ENCODE data around the gene PCDH9. TPM values are rescaled to one million over a fixed set of nuclear protein-coding genes. Genes with fewer than 3 reads are reported as not detected.
A peak's percentile ranks its signal among the peaks of the same experiment; 100 is the strongest.

PCDH9 gene
- polyA plus RNA-seq, 1 donor = 1.8 TPM

DNA sequence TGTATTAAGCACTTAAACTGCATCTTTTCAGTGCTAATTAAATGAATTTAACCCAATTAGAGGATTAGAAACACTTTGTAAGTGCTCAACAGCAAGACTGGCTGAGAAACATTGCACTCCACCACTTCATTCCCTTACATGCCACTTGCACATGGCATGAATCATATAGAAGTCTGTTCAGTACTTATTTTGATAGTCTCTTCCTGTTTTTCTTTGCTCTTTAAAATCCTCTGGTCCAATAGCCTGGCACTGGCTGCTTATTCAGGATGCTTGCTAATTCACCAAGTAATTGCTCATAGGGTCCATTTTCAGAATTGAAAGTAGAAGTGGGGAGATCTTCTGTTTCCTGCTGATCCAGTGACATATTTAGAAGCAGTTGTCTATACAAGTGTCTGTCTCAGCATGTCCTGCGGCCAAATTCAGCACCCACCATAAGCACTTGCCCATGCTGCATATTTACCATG lies 900.1 kb downstream of the PCDH9 start:
- no peaks in the 10 kb centered on the region for H3K9me3 ChIP-seq (ENCODE audit: control insufficient read depth, low read depth, low read length)
- H3K4me3 ChIP-seq (ENCODE audit: low read length) = no peak overlapping the region
- no peaks in the 10 kb centered on the region for H3K36me3 ChIP-seq (ENCODE audit: control insufficient read depth, insufficient read depth, low read length)
- no peaks in the 10 kb centered on the region for H3K4me1 ChIP-seq (ENCODE audit: control insufficient read depth, insufficient read depth, low read length)
- WGBS (ENCODE audit: insufficient coverage, low lambda C conversion rate) = no CpG with 5 or more reads among the region's 1 CpG
- DNase-seq = no peak
- H3K27me3 ChIP-seq (ENCODE audit: control insufficient read depth, insufficient read depth, low read length) = no peaks in the 10 kb centered on the region
- no peak overlapping the region for H3K27ac ChIP-seq (ENCODE audit: low read length)

DNA sequence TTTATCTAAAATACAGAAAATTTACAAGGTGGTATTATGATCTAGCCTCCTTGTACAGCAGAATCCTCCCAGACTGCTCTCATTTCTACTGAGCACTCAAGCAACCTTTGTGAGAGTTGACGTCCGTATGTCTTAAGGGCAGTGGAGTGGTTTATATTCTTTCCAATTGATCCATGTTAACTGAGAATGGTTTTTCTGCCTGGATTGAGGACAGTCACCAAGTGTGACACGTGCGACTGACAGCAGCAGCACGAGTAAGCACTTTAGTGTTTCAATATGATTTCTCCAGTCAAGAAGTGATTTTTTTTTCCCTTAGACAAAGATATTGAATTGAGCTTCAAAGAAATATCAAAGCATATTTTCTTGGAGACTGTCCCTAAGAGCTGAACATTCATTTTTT lies 901.7 kb downstream of the PCDH9 start:
- no peaks in the 10 kb centered on the region for H3K4me1 ChIP-seq (ENCODE audit: control insufficient read depth, insufficient read depth, low read length)
- H3K27me3 ChIP-seq (ENCODE audit: control insufficient read depth, insufficient read depth, low read length) = no peaks in the 10 kb centered on the region
- H3K36me3 ChIP-seq (ENCODE audit: control insufficient read depth, insufficient read depth, low read length) = no peaks in the 10 kb centered on the region
- H3K4me3 ChIP-seq (ENCODE audit: low read length) = no peak overlapping the region
- WGBS (ENCODE audit: insufficient coverage, low lambda C conversion rate) = 80% methylated on average over 1 of the region's 5 CpGs
- no peaks in the 10 kb centered on the region for H3K9me3 ChIP-seq (ENCODE audit: control insufficient read depth, low read depth, low read length)
- DNase-seq = no peak
- H3K27ac ChIP-seq (ENCODE audit: low read length) = no peak overlapping the region

DNA sequence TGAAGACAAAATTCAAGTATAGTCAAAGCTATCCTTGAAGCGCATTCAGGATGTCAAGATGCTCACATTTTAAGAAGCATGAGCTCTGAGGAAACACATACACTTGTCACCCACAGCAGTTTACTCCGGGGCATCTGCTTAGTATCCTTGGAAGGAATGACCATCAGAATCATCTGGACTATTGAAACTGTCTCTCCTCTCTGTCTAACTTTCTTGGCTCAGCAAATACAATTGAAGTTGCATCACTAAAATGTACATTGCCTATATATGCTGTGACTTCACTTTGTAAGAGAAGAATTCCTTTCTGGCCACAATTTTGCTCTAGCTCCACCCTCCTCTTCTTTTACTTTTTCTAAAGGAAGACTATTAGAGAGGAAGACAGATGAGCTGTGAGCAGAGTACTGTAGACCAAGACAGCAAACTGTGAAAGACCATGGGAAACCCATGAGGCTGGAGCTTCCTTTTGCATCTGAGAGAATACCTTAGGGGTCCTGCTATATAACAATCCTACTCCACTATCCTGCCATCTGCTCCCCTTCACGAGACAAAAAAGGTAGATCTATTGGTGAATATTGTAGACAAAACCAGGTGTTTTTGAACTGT lies 906.3 kb downstream of the PCDH9 start:
- H3K36me3 ChIP-seq (ENCODE audit: control insufficient read depth, insufficient read depth, low read length) = no peaks in the 10 kb centered on the region
- WGBS (ENCODE audit: insufficient coverage, low lambda C conversion rate) = no CpG with 5 or more reads among the region's 3 CpGs
- H3K4me3 ChIP-seq (ENCODE audit: low read length) = no peak overlapping the region
- H3K9me3 ChIP-seq (ENCODE audit: control insufficient read depth, low read depth, low read length) = no peaks in the 10 kb centered on the region
- DNase-seq = no peak
- no peak overlapping the region for H3K27ac ChIP-seq (ENCODE audit: low read length)
- no peaks in the 10 kb centered on the region for H3K4me1 ChIP-seq (ENCODE audit: control insufficient read depth, insufficient read depth, low read length)
- no peaks in the 10 kb centered on the region for H3K27me3 ChIP-seq (ENCODE audit: control insufficient read depth, insufficient read depth, low read length)

DNA sequence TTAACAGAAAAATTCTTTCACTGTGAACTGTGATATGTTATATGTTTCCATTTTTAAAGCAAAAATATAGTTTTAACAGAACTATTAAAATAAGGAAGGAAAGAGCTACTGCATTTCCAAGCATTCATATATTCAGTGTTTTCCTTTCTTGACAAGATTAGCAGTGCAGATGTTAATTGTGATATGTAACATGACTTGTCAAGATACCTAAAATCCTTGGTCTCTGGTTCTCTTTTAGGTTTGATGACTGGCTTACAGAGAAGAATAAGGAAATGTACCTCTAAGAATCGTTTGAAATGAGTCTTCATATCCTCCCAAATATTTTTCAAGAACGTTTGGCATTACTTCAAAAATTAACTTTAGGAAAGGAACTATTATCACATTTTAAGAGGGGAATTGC lies 907.2 kb downstream of the PCDH9 start:
- Histone ChIP-seq H3K4me1 (ENCODE audit: control insufficient read depth, insufficient read depth, low read length) (no peaks in the 10 kb centered on the region), H3K27me3 (ENCODE audit: control insufficient read depth, insufficient read depth, low read length) (no peaks in the 10 kb centered on the region), H3K9me3 (ENCODE audit: control insufficient read depth, low read depth, low read length) (no peaks in the 10 kb centered on the region), H3K27ac (ENCODE audit: low read length) (no peak overlapping the region), H3K4me3 (ENCODE audit: low read length) (no peak overlapping the region), H3K36me3 (ENCODE audit: control insufficient read depth, insufficient read depth, low read length) (no peaks in the 10 kb centered on the region)
- no peak for DNase-seq
- WGBS (ENCODE audit: insufficient coverage, low lambda C conversion rate) = 20% methylated on average over 1 of the region's 2 CpGs

DNA sequence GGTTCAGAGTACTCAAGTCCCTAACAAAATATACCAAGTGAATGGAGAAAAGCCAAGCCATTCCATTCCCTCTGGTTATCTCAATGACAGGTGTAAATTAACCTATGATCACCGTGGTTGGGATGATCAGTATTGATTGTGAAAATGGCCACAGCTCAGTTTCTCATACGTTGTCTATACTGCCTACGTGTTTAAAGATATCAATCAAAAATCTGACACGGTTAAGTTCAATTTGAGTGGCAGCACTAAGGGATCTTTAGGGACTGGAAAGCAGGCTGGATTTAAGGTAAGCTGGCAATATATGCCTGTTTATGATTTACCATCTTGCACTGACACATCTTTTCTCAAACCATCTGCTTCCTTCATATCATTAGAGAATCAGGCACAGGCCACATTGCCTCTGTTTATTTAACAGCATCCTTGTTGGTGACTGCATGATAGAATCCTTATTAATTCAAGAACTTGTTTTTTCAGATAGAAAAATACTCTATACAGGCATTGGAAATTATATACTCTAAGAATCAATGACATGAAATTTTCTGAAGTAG lies 907.9 kb downstream of the PCDH9 start:
- 64% methylated on average over 3 of the region's 4 CpGs for WGBS (ENCODE audit: insufficient coverage, low lambda C conversion rate)
- no peak overlapping the region for H3K27ac ChIP-seq (ENCODE audit: low read length)
- no peaks in the 10 kb centered on the region for H3K4me1 ChIP-seq (ENCODE audit: control insufficient read depth, insufficient read depth, low read length)
- no peaks in the 10 kb centered on the region for H3K9me3 ChIP-seq (ENCODE audit: control insufficient read depth, low read depth, low read length)
- H3K4me3 ChIP-seq (ENCODE audit: low read length) = no peak overlapping the region
- no peak for DNase-seq
- H3K36me3 ChIP-seq (ENCODE audit: control insufficient read depth, insufficient read depth, low read length) = no peaks in the 10 kb centered on the region
- no peaks in the 10 kb centered on the region for H3K27me3 ChIP-seq (ENCODE audit: control insufficient read depth, insufficient read depth, low read length)

DNA sequence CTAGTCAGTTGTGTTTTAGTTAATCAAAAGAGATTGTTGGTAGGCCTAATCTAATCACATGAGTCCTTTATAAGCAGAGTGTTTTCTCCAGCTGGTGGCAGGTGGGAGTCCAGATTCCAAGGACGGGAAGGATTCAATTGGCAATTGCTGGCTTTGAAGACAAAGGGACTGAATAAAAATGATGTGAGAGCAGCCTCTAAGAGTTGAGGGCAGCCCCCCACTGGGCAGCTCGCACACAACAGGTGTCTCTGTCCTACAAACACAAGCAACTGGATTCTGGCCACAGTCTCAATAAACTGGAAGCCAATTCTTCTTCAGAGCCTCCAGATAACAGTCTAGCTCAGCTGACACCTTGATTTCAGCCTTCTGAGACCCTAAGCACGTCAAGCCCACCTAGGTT lies 915.2 kb downstream of the PCDH9 start:
- no peak for DNase-seq
- no peaks in the 10 kb centered on the region for H3K4me1 ChIP-seq (ENCODE audit: control insufficient read depth, insufficient read depth, low read length)
- H3K27me3 ChIP-seq (ENCODE audit: control insufficient read depth, insufficient read depth, low read length) = no peaks in the 10 kb centered on the region
- no peak overlapping the region for H3K27ac ChIP-seq (ENCODE audit: low read length)
- no peaks in the 10 kb centered on the region for H3K9me3 ChIP-seq (ENCODE audit: control insufficient read depth, low read depth, low read length)
- no peak overlapping the region for H3K4me3 ChIP-seq (ENCODE audit: low read length)
- no peaks in the 10 kb centered on the region for H3K36me3 ChIP-seq (ENCODE audit: control insufficient read depth, insufficient read depth, low read length)
- WGBS (ENCODE audit: insufficient coverage, low lambda C conversion rate) = no CpG with 5 or more reads among the region's 3 CpGs

DNA sequence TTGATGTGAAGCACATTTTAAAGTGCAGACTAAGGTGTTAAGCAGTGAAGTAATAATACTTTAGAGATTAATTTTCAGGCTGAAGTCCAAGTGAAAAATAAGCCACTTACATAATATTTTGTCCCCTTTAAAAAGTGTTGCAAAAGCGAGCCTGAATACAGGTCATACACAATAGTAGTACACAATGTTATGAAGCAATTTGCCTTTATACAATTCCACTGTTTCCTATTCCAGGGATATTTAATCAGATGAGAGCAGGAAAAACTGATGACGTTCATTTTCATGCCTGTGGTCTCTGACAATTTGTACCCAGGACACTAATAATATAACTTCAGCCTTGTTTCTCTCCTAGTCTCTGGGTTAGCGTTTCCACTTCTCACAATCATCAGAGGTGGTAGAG lies 916.7 kb downstream of the PCDH9 start:
- no peaks in the 10 kb centered on the region for H3K4me1 ChIP-seq (ENCODE audit: control insufficient read depth, insufficient read depth, low read length)
- H3K27ac ChIP-seq (ENCODE audit: low read length) = no peak overlapping the region
- H3K4me3 ChIP-seq (ENCODE audit: low read length) = no peak overlapping the region
- no peak for DNase-seq
- H3K36me3 ChIP-seq (ENCODE audit: control insufficient read depth, insufficient read depth, low read length) = no peaks in the 10 kb centered on the region
- 80% methylated on average over 1 of the region's 3 CpGs for WGBS (ENCODE audit: insufficient coverage, low lambda C conversion rate)
- H3K27me3 ChIP-seq (ENCODE audit: control insufficient read depth, insufficient read depth, low read length) = no peaks in the 10 kb centered on the region
- H3K9me3 ChIP-seq (ENCODE audit: control insufficient read depth, low read depth, low read length) = no peaks in the 10 kb centered on the region

DNA sequence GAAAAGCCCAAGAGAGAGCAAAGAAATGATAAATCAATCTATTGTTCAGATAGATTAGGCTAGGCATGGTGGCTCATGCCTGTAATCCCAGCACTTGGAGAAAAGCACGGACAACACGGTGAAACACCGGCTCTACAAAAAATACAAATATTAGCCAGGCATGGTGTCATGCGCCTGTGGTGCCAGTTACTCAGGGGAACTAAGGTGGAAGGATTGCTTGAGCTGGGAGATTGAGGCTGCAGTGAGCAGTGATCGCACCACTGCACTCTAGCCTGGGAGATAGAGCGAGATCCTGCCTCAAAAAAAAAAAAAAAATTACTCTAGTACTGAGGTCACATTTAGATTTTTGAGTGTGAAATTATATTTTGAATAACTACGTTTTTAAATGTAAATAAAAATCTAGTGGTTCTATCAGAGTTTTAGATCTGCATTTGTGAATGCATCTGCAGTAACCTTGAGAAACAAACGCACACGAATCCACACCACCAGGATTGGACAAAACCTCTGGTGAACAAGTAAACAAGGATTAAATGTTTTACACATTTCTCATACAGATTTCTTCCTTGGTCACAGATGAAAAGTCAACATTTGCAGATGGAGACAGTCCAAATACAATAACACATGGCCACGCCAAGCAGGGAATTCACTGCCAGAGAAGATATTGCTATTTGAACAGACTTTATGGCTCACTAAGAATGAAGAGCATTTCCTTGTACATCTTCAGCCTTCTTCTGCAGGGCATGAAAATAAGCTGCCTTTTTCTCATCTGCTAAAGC lies 917.6 kb downstream of the PCDH9 start:
- DNase-seq = peak in 1 of 2 donors; percentile 11
- no peak overlapping the region for H3K27ac ChIP-seq (ENCODE audit: low read length)
- no peaks in the 10 kb centered on the region for H3K9me3 ChIP-seq (ENCODE audit: control insufficient read depth, low read depth, low read length)
- H3K27me3 ChIP-seq (ENCODE audit: control insufficient read depth, insufficient read depth, low read length) = no peaks in the 10 kb centered on the region
- 66% methylated on average over 6 of the region's 10 CpGs for WGBS (ENCODE audit: insufficient coverage, low lambda C conversion rate)
- no peak overlapping the region for H3K4me3 ChIP-seq (ENCODE audit: low read length)
- H3K36me3 ChIP-seq (ENCODE audit: control insufficient read depth, insufficient read depth, low read length) = no peaks in the 10 kb centered on the region
- no peaks in the 10 kb centered on the region for H3K4me1 ChIP-seq (ENCODE audit: control insufficient read depth, insufficient read depth, low read length)

DNA sequence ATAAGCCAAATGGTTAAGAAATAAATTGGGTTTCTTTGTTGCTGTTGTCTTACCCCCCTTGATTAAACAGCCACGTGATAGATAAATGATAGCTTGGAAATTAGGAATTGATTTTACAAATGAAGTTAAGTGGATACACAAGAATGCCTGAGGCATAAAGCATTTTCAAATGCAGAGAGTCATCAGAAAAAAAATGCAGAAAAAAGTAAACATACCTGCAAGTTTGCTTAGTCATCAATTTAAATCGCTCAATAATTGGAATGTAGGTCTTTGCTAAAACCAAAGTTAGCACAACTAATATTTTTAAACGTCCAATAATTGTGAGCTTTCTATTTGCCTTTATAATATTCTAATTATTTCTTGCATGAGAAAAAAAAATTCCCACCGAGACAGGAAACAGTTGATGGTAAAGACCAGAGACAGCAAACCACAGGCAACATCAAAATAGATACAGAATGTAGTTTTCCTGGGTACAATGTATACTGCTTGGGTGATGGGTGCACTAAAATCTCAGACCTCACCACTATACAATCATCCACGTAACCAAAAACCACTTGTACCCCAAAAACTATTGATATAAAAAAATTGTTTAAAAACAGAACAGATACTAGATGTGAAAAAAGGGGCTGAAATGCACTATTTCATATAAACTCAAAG lies 924.0 kb downstream of the PCDH9 start:
- whole genome bisulfite sequencing (ENCODE audit: insufficient coverage, low lambda C conversion rate) = 79% methylated on average over 5 of the region's 5 CpGs

DNA sequence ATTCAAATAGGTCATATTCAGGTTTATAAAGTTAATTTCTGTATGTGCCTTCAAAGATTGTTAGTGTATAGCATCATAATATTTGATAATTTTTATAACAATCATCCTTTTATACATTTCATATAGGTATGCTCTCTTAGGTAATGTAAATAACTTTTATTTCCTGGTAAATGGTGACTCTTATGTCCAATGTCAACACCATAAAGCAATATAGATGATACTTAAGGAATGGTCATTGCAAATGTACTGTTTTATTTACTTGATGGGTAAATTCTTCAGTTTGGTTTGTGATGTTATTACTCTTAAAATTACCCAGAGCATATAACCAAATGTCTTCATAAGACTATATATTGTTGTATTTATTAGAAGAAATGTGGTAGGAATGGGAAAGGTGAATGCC lies 928.7 kb downstream of the PCDH9 start:
- no peaks in the 10 kb centered on the region for H3K4me1 ChIP-seq (ENCODE audit: control insufficient read depth, insufficient read depth, low read length)
- H3K36me3 ChIP-seq (ENCODE audit: control insufficient read depth, insufficient read depth, low read length) = no peaks in the 10 kb centered on the region
- no peak for DNase-seq
- peaks cover 6% of the 10 kb centered on the region for H3K9me3 ChIP-seq (ENCODE audit: control insufficient read depth, low read depth, low read length)
- H3K27ac ChIP-seq (ENCODE audit: low read length) = no peak overlapping the region
- H3K27me3 ChIP-seq (ENCODE audit: control insufficient read depth, insufficient read depth, low read length) = no peaks in the 10 kb centered on the region
- H3K4me3 ChIP-seq (ENCODE audit: low read length) = no peak overlapping the region

More for the DNA sequence above, 924.0 kb downstream of the PCDH9 start:
- Histone ChIP-seq H3K4me1 (ENCODE audit: control insufficient read depth, insufficient read depth, low read length) (no peaks in the 10 kb centered on the region), H3K27ac (ENCODE audit: low read length) (no peak overlapping the region), H3K4me3 (ENCODE audit: low read length) (no peak overlapping the region), H3K9me3 (ENCODE audit: control insufficient read depth, low read depth, low read length) (no peaks in the 10 kb centered on the region), H3K27me3 (ENCODE audit: control insufficient read depth, insufficient read depth, low read length) (no peaks in the 10 kb centered on the region), H3K36me3 (ENCODE audit: control insufficient read depth, insufficient read depth, low read length) (no peaks in the 10 kb centered on the region)
- no peak for DNase-seq
